GM21447 (cell line): Measurements from ENCODE around the gene ACP2.

ENCODE experiments used
- ATAC-seq: cut with Tn5 transposase; IDR thresholded peaks from one replicate; pipeline ENCODE4 v1.9.1; 2021; ENCODE audit not compliant: unreplicated experiment

ACP2 gene

GRCh38 chr11:47248664-47249377 lies at the start of gene ACP2:
TSS of gene ACP2 (minus strand) at chr11:47248814. CDS start at chr11:47248789, 25 bp downstream.
- ATAC-seq = peak; percentile 94

GRCh38 chr11:47296045-47296444 lies 47.4 kb upstream of the ACP2 start:
- no peak for ATAC-seq

GRCh38 chr11:47295385-47295784 lies 46.8 kb upstream of the ACP2 start:
- no peak for ATAC-seq

GRCh38 chr11:47289856-47290255 lies 41.2 kb upstream of the ACP2 start:
- ATAC-seq = no peak

- ATAC-seq = no peak
Measured at GRCh38 chr11:47288066-47288465, 39.5 kb upstream of the ACP2 start.

- no peak for ATAC-seq
Measured at GRCh38 chr11:47285969-47286770, 37.6 kb upstream of the ACP2 start.

- no peak for ATAC-seq
Measured at GRCh38 chr11:47284151-47284550, 35.5 kb upstream of the ACP2 start.

GRCh38 chr11:47282462-47282861 lies 33.8 kb upstream of the ACP2 start:
- ATAC-seq = no peak

- no peak for ATAC-seq
Measured at GRCh38 chr11:47280860-47281259, 32.2 kb upstream of the ACP2 start.

GRCh38 chr11:47280099-47280498 lies 31.5 kb upstream of the ACP2 start:
- ATAC-seq = no peak

- no peak for ATAC-seq
Measured at GRCh38 chr11:47278769-47279168, 30.2 kb upstream of the ACP2 start.

GRCh38 chr11:47278058-47278457 lies 29.4 kb upstream of the ACP2 start:
- ATAC-seq = no peak

GRCh38 chr11:47276923-47277322 lies 28.3 kb upstream of the ACP2 start:
- no peak for ATAC-seq

GRCh38 chr11:47274495-47275235 lies 26.1 kb upstream of the ACP2 start:
- no peak for ATAC-seq

- no peak for ATAC-seq
Measured at GRCh38 chr11:47272706-47273105, 24.1 kb upstream of the ACP2 start.

- no peak for ATAC-seq
Measured at GRCh38 chr11:47271961-47272661, 23.5 kb upstream of the ACP2 start.

GRCh38 chr11:47271328-47271727 lies 22.7 kb upstream of the ACP2 start:
- ATAC-seq = no peak

GRCh38 chr11:47270331-47271271 lies 22.0 kb upstream of the ACP2 start:
- no peak for ATAC-seq

- ATAC-seq = peak; percentile 64
Measured at GRCh38 chr11:47269829-47270305, 21.3 kb upstream of the ACP2 start, which contains the start of gene MADD. TSS of gene MADD (plus strand) at chr11:47270133.
